Measurements from ENCODE around the gene NMNAT2.

DNA sequence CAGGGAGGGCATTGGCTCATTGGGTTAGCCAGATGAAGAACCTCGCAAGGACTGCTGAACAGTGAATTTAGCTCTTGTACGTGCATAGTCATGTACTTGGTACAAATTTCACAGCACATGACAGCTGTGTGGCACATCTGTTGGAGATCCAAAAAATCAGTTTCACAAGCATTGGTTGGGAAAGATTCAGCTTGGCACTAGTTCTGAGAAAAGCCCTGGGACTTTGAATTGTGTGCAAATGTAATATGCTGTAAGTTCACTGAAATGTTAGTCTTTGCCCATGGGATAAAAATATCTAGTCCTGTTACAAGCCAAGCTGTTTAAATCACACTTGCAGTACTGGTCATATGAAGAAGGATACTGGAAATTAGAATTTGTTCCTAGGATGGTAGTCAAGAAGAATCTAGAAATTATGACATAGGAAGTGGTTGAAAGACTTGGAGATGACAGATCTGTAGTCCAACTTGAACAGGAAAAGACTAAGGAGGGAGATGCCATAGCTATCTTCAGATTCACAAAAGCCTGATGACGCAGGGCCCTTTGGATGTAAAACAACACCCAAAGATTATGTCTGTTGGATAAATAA lies 212.9 kb downstream of the NMNAT2 start:
- TF ChIP-seq, protein P1, sequence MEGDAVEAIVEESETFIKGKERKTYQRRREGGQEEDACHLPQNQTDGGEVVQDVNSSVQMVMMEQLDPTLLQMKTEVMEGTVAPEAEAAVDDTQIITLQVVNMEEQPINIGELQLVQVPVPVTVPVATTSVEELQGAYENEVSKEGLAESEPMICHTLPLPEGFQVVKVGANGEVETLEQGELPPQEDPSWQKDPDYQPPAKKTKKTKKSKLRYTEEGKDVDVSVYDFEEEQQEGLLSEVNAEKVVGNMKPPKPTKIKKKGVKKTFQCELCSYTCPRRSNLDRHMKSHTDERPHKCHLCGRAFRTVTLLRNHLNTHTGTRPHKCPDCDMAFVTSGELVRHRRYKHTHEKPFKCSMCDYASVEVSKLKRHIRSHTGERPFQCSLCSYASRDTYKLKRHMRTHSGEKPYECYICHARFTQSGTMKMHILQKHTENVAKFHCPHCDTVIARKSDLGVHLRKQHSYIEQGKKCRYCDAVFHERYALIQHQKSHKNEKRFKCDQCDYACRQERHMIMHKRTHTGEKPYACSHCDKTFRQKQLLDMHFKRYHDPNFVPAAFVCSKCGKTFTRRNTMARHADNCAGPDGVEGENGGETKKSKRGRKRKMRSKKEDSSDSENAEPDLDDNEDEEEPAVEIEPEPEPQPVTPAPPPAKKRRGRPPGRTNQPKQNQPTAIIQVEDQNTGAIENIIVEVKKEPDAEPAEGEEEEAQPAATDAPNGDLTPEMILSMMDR (IDR thresholded peaks at IDR 0.05) = no peak
- no peak for TF ChIP-seq POLR2A (IDR thresholded peaks at IDR 0.05)
